Measurements from ENCODE around the gene ZNF526.
"Not testable (repeated sequence)": the region's sequence is repeated elsewhere in the genome, so short reads cannot be mapped to it uniquely, and the experiment has no call there.

ZNF526 gene

DNA sequence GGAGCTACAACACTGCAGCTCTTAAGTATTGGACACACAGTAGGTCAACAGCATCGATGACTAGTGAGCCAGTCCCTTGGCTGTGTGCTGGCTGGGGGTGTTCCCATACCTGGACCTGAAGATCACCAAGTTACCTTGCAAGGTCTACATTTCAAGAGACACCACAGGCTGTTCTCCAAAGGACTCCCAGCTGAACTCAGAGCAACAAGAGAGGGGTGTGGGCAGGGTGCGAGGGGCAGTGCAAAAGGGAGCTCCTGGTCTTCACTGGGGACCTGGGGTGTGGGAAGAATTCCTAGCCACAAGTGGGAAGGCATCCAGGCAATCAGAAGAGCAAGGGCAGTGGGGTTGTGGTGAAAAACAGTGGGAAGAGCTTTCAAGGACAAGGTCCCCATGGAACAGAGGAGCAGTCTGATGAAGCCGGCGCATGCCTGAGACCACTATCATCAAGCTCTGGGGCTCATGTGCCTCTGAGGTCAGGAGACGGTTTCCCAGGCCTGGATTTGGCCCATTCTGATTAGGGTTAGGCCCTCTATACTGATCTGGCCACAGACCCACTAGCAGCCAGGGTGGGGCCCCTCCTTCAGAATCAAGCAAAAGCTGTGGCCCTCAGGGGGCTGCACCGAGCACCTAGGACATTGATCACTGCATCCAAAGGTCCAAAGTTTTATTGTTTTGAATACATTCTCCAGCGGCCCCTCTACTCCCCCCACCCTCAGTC lies 27.0 kb downstream of the ZNF526 start:
- no peak for DNase-seq (ENCODE audit: low spot score)

GRCh38 chr19:42247640-42248199 lies 27.6 kb downstream of the ZNF526 start:
- no peak for DNase-seq (ENCODE audit: low spot score)

- DNase-seq (ENCODE audit: low spot score): no peak
Observed at GRCh38 chr19:42248270-42249148, 28.4 kb downstream of the ZNF526 start.

GRCh38 chr19:42249149-42249750 lies 29.1 kb downstream of the ZNF526 start:
- DNase-seq (ENCODE audit: low spot score): no peak

- no peak for DNase-seq (ENCODE audit: low spot score)
Observed at GRCh38 chr19:42249769-42250168, 29.7 kb downstream of the ZNF526 start.

- no peak for DNase-seq (ENCODE audit: low spot score)
Observed at GRCh38 chr19:42250183-42250665, 30.1 kb downstream of the ZNF526 start.

DNA sequence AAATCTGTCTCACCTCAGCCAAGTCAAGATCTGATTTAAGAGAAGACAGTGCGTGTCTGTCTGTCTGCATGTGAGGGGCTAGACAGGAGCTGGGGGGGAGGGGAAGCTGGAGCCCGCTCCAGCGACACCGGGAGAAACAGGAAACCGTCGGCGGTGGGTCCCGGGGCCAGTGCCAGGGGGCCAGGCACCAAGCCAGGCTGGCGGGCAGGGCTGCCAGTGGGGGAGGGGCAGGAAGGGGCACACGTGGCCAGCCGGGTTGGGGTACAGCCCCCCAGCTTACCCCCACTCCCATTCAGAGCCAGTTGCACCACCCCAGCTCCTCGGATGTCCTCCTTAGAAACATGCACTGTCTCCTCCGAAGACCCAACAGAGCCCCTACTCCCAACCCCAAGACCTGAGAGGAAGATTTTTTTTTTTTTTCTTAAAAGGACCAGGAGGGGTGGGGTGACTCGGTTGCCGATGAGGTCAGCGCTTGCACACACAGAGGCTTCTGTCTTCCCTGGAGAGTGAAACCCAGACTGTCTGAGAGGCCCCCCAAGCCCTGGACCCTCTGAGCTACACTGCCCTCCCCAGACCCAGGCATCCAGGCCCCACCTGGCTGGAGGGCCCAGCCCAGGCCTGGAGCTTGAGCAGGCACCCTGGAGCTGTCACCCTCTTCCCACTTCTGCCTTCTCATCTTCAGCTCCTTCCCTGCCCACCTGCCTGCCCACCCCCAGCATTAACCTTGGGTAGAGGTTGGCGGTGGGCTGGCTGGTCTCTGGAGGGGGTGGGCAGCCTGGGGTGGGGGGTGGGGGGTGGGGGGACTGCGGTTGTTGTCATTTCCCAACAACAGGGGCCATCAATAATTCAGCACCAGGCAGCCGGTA lies 30.8 kb downstream of the ZNF526 start:
- no peak for DNase-seq (ENCODE audit: low spot score)

DNA sequence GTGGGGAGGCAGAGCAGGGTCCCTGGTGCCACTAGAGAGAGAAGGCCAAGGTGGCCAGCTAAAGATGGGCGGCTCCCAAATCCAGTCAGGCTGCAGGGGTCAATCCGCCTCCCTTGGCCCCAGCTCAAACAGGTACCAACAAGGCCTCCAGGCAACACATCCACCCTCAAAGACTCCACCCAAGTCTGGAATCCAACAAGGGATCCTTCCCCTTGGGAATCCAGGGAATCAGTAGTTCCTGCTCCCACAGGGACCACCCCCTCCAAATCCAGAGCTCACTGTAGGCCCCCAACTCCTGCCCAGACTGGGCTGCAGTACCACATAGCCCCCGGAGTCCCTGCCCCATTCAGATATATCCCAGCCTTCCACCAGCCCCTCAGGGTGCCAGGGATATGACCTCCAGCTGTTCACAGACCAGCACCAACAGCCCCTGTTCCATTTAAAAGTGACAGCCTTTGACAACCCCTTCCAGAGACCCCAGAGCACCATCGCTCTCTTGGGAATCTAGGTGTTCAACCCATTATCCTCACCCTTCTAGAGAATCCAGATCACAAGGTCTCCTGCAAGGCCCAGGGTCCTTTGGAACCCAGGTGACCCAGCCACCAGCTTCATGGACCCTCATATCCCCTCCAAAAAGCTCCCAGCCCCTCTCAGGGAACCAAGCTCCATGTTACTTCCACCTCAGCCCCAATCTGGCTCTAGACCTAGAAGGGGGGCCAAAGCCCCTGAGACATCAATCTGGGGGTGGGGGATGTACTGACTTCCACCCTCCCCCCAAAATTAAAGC lies 31.7 kb downstream of the ZNF526 start:
- DNase-seq (ENCODE audit: low spot score): no peak

GRCh38 chr19:42252365-42253244 lies 32.5 kb downstream of the ZNF526 start:
- DNase-seq (ENCODE audit: low spot score): no peak

DNA sequence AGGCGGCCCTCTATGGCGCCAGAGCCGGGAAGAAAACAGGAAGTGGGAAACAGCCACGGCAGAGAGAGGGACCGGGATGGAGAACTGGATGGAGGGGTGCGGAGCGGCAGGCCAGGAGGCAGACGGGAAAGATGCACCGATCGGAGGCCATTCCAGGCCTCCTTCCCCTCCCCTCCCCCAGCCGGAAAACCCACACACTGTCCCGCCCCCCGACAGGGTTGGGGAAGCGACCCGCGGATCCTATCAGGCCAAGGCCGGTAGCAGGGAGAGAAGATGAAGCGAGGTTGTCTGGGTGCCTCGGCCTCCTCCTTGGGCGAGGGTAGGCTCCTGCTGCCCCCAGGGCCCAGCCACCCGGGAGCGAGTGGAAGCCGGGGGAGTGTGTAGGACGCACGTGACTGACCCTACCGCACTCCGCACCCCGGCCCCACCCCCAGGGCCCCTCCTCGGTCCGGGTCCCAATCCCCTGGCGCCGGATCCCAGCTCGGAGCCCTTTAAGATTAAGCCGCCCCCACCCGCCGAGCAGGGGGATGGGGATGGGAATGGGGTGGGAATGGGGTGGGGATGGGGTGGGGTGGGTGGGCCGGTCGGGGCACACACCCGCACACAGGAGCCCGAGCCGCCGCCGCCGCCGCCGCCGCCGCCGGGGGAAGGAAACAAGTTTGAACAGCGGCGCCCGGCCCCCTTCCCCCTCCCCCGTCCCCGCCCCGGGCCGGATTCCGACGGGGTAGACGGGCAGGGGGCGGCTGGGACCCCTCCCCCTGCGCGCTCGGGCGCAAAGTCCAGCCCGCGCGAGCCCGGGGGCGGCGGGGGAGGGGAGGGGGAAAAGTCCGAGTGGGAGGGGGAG lies 33.4 kb downstream of the ZNF526 start:
- peak; percentile 38 for DNase-seq (ENCODE audit: low spot score)

DNA sequence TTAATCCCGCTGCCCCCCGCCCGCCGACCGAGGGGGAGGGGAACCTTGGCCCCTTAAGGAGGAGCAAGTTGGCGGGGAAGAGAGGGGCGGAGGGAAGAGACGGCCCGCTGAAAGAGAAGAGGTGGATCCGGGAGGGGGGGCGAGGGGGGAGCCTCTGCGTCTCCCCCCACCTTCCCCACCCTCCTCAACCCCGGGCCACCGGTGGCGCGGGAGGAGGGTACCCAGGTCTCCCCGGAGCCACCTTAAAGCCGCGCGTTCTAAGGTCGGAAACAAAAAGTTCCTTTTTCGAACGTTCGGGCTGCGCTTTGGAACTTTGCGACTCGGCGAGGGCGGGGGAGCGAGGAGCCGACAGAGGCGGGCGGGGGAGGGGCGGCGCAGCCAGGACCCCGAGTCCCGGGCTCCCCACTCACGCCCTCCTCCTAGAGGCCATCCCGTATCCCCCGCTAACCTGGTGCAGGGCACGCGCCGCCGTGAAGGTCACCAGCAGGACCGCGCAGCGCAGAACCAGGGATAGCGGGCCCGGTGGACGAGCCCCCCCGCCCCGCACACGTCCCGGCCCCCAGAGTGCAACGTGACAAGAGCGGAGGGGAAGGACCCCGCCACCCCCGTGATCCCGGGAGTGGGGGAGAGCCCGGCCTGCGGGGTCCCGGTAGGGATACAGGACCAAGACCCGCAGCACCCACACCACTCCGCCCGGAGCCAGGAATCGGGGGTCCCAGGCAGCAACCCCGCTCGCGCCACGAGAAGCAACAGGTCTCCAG lies 34.2 kb downstream of the ZNF526 start:
- peak; percentile 79 for DNase-seq (ENCODE audit: low spot score)

DNA sequence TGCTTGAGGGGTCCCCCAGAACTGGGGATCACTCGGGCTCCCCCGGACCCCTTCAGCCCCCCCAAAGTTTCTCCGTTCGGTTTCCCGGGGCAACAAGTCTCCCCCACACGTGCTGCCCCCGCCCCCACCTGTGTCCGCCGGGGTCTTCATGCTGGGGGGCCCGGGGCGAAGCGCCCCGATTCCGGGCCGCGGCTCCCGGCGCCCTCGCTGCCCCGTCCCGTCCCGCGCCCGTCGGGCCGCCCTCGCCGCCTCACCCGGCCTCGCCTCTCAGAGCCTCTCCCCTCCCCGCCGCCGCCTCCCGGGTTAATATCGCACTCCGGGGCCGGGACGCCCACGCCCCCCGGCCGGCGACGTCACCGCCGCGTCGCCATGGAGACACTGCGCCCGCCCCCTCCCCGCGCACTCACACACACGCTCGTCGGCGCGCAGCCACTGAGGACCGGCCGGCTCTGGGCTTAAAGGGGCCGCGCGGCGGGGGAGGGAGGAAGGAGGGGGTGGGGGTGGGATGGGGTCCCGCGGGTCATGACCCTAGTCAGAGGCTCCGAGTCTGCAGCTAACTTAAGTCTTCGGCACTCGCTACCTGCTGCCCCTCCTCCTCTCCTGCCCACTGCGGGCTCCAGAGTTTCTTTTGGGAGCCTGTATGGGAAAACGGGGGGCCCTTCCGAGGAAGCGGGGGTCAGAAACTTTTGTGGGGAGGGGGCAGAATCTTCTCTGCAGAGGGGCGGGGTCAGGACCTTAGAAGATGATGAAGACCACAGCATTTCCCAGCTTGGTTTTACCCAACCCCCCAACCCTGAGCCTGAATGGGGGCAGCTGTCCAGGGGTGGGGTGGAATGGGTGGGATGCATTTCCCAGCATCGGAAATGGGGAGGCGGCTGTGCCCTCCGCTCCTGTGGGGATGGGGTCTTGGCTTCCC lies 35.0 kb downstream of the ZNF526 start, which contains the start of gene ERF:
Gene ERF (minus strand): TSS at position 279 of the 916 bp plus-strand sequence. CDS start 129 bp downstream, at position 150.
- DNase-seq (ENCODE audit: low spot score): peak; percentile 94

DNA sequence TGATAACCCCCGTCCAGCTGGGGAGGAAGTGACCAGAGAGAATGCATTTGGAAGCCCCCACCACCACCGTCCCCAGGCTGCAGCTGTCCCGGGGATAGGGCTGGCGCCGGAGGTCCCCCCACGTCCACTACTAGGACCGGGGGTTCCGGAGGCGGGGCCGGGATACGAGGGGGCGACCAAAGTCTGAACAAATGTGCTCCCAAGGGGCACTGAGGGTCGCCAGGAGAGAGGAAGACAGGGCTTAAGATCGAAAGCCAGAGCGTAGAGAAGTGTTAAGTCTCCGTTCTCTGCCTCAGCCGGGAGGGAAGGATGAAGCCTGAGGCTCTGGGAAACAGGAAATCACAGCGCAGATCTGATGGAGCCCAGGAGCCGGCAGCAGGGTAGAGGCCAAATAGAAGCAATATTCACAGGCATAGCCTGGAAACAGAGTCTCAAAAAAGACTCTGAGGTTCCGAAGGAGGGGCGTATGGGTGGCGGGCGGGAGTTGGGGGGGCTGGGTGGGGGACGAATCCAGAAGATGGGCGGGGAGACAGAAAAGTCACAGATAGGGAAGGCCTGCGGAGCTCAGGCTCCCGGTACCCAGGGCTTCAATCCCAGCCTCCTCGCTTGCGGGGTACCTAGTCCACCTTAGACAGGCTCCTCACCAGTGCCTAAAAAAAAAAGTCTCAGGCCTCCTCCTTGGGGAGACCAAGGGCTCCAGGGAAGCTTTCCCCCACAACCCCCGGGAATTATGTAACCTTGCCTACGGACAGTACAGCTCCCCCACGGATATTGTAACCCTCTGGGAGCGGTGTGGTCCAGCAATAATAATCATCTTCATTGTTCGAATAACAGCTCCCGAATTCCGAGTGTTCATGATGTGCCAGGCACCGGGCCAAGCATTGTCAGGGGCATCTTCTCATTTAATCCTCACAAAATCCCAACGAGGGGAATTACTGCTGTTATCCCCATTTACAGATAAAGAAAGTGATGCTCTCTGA lies 35.9 kb downstream of the ZNF526 start:
- no peak for DNase-seq (ENCODE audit: low spot score)

- not testable (repeated sequence) for DNase-seq (ENCODE audit: low spot score)
Observed at GRCh38 chr19:42257842-42258241, 37.7 kb downstream of the ZNF526 start.

GRCh38 chr19:42261763-42262162 lies 41.7 kb downstream of the ZNF526 start:
- no peak for DNase-seq (ENCODE audit: low spot score)
